ENCODE data around the gene KCNH4. TPM values are rescaled to one million over a fixed set of nuclear protein-coding genes. Genes with fewer than 3 reads are reported as not detected.
A peak's percentile ranks its signal among the peaks of the same experiment; 100 is the strongest.

KCNH4 gene
- total RNA-seq, 4 donors from 2014 or later = 0.44 to 0.79 (median 0.48) TPM; not detected in 1

GRCh38 chr17:42201458-42201772 is 20.5 kb upstream of the KCNH4 start:
- ATAC-seq (ENCODE audit: low FRiP score) = no peak
- no peak for TF ChIP-seq CTCF (IDR thresholded peaks at IDR 0.05)
- DNase-seq (ENCODE audit: low spot score) = no peak

- DNase-seq (ENCODE audit: low spot score) = no peak
- ATAC-seq (ENCODE audit: low FRiP score) = no peak
- no peak for TF ChIP-seq CTCF (IDR thresholded peaks at IDR 0.05)
These were observed 19.9 kb upstream of the KCNH4 start for GRCh38 chr17:42200706-42201457.

GRCh38 chr17:42199416-42200011 is 18.6 kb upstream of the KCNH4 start:
- no peak for TF ChIP-seq CTCF (IDR thresholded peaks at IDR 0.05)
- DNase-seq (ENCODE audit: low spot score) (no peak), ATAC-seq (ENCODE audit: low FRiP score) (no peak)

GRCh38 chr17:42198897-42199296 is 18.0 kb upstream of the KCNH4 start:
- TF ChIP-seq CTCF (IDR thresholded peaks at IDR 0.05) = no peak
- DNase-seq (ENCODE audit: low spot score) = no peak
- ATAC-seq (ENCODE audit: low FRiP score) = no peak

GRCh38 chr17:42197564-42198156 is 16.7 kb upstream of the KCNH4 start:
- no peak for TF ChIP-seq CTCF (IDR thresholded peaks at IDR 0.05)
- DNase-seq (ENCODE audit: low spot score) (no peak), ATAC-seq (ENCODE audit: low FRiP score) (no peak)

GRCh38 chr17:42193969-42194899 is 13.3 kb upstream of the KCNH4 start, which contains the start of gene GHDC:
Gene GHDC, minus strand, starts transcription at chr17:42194494. Its CDS starts 913 bp downstream, at chr17:42193581.
- no peak for TF ChIP-seq CTCF (IDR thresholded peaks at IDR 0.05)
- ATAC-seq (ENCODE audit: low FRiP score) (peak; percentile 81), DNase-seq (ENCODE audit: low spot score) (peak; percentile 79)

Data from omental fat pad (tissue), 4 donors.